IPS-20b (cell line): ENCODE results near the gene MAGEB3.
"Not testable (repeated sequence)": the region's sequence is repeated elsewhere in the genome, so short reads cannot be mapped to it uniquely, and the experiment has no call there.

ENCODE experiments used
- H3K27ac ChIP-seq: one replicate; pipeline ENCODE4 v1.5.1; 2013; ENCODE audit warnings: low read length
- H3K27me3 ChIP-seq: 2 replicates; pipeline ENCODE4 v1.6.1; 2013; ENCODE audit warnings: mild to moderate bottlenecking, low read length, inconsistent platforms; ENCODE audit not compliant: insufficient read depth
- H3K36me3 ChIP-seq: 2 replicates; pipeline ENCODE4 v1.6.1; 2013; ENCODE audit warnings: low read depth, mild to moderate bottlenecking, inconsistent platforms, low read length, moderate library complexity; ENCODE audit not compliant: insufficient read depth
- H3K4me1 ChIP-seq: 2 replicates; pipeline ENCODE4 v1.6.1; 2013; ENCODE audit warnings: mild to moderate bottlenecking, control low read depth, inconsistent platforms, low read length, moderate library complexity; ENCODE audit not compliant: insufficient read depth
- H3K4me3 ChIP-seq: 2 replicates; pipeline ENCODE4 v1.5.1; 2013; ENCODE audit warnings: mild to moderate bottlenecking, low read length, inconsistent platforms
- H3K9ac ChIP-seq: 2 replicates; pipeline ENCODE4 v1.6.1; 2013; ENCODE audit warnings: low read depth, mild to moderate bottlenecking, inconsistent platforms, low read length, moderate library complexity
- H3K9me3 ChIP-seq: 2 replicates; pipeline ENCODE4 v1.6.1; 2013; ENCODE audit warnings: mild to moderate bottlenecking, low read depth, low read length, inconsistent platforms; ENCODE audit not compliant: insufficient read depth

Gene MAGEB3, protein sequence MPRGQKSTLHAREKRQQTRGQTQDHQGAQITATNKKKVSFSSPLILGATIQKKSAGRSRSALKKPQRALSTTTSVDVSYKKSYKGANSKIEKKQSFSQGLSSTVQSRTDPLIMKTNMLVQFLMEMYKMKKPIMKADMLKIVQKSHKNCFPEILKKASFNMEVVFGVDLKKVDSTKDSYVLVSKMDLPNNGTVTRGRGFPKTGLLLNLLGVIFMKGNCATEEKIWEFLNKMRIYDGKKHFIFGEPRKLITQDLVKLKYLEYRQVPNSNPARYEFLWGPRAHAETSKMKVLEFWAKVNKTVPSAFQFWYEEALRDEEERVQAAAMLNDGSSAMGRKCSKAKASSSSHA

DNA sequence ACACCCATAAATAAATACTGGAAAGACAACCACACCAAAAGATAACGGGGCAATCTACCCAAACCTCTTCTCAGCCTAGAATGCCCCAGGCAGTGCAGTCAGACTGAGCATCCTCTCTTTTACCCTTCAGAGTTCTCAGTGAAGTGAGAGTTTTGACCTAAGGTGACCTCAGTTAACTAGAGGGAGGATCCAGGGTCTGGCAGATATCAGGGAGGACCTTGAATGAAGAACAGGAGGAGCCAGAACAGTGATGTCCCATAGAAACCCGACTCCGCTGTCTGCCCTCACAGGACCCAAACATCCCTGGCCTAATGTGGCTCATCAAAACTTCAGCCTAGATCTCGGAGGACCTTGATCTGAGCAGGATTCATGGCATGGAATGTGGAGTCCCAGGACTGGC is at the start of gene MAGEB3:
Gene MAGEB3, plus strand, starts transcription at position 263 of the 400 bp plus-strand sequence. CDS start 5,268 bp downstream, outside the sequence.
- H3K9me3 ChIP-seq = no peaks in the 10 kb centered on the region
- H3K27me3 ChIP-seq = no peaks in the 10 kb centered on the region
- H3K4me3 ChIP-seq = no peak within 1 kb of the TSS
- no peak within 1 kb of the TSS for H3K27ac ChIP-seq
- no peak within 1 kb of the TSS for H3K9ac ChIP-seq
- H3K36me3 ChIP-seq = no peaks in the 10 kb centered on the region
- H3K4me1 ChIP-seq = no peaks in the 10 kb centered on the region

DNA sequence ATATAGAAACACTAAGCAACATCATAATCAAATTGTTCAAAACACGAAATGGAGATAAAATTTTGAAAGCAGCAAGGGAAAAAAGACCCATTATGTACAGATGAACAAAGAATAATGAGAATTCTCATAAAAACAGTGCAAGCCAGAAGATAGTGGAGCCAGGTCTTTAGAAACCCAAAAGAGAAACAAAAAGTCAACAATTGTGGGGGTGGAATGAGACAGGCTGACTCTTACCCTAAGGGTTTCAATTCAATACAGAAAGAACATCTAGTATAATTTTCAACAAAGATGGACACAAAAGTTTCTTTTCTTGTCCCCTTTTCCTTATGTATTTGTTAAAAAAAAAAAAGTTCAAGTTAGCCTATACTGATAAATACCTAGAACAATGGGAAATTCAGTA is 49.1 kb upstream of the MAGEB3 start:
- Histone ChIP-seq H3K4me1 (no peaks in the 10 kb centered on the region), H3K9me3 (no peaks in the 10 kb centered on the region), H3K4me3 (no peak overlapping the region), H3K36me3 (no peaks in the 10 kb centered on the region), H3K27ac (no peak overlapping the region), H3K27me3 (no peaks in the 10 kb centered on the region), H3K9ac (no peak overlapping the region)

DNA sequence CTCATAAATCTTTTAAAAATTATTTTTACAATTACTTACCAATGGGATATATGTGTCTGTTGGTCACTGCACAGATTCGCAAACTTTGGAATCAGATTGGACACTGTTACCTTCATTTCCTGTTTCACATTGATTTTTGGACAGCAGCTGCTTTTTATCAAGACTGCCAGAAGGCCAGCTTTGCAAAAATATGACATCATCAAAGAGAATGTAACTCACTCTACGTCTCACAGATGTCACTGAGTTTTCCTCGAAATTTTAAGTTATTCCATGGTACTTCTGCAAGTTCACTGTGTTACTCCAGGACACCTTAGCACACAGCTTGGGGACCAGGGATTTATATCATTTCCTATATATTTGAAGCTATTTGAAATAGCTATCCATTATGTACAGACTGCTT is 46.9 kb upstream of the MAGEB3 start:
- Histone ChIP-seq H3K27me3 (no peaks in the 10 kb centered on the region), H3K9me3 (no peaks in the 10 kb centered on the region), H3K9ac (no peak overlapping the region), H3K36me3 (no peaks in the 10 kb centered on the region), H3K4me1 (no peaks in the 10 kb centered on the region), H3K27ac (no peak overlapping the region), H3K4me3 (no peak overlapping the region)

DNA sequence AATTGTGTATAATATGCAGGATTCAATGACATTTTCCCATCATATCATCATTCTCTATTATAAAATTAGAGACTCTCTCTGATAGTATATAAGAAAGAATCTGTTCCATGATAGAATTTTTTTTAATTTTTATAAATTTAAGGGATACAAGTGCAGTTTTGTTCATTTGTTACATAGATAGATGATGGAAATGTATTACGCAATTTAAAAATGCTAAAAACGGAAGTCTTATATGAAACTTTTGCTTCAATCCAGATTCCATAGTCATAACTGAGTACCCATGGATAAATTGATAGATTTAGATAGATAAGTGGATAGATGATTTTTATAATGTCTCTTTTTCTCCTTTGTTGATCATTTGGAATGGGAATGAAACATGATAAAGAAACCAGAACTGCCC is 40.0 kb upstream of the MAGEB3 start:
- H3K9me3 ChIP-seq = no peaks in the 10 kb centered on the region
- no peaks in the 10 kb centered on the region for H3K36me3 ChIP-seq

DNA sequence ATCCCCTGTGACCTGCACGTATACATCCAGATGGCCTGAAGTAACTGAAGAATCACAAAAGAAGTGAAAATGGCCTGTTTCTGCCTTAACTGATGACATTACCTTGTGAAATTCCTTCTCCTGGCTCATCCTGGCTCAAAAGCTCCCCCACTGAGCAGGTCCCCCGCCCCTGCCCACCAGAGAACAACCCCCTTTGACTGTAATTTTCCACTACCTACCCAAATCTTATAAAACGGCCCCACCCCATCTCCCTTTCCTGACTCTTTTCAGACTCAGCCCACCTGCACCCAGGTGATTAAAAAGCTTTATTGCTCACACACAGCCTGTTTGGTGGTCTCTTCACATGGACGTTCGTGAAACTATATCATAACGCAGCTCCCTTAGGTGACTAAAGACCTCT is 36.5 kb upstream of the MAGEB3 start:
- not testable (repeated sequence) for H3K9me3 ChIP-seq, H3K4me1 ChIP-seq, H3K36me3 ChIP-seq, H3K27ac ChIP-seq, H3K9ac ChIP-seq, H3K27me3 ChIP-seq, H3K4me3 ChIP-seq

More for the DNA sequence above, 40.0 kb upstream of the MAGEB3 start:
- Histone ChIP-seq H3K4me3 (no peak overlapping the region), H3K9ac (no peak overlapping the region), H3K27me3 (no peaks in the 10 kb centered on the region), H3K4me1 (no peaks in the 10 kb centered on the region), H3K27ac (no peak overlapping the region)

DNA sequence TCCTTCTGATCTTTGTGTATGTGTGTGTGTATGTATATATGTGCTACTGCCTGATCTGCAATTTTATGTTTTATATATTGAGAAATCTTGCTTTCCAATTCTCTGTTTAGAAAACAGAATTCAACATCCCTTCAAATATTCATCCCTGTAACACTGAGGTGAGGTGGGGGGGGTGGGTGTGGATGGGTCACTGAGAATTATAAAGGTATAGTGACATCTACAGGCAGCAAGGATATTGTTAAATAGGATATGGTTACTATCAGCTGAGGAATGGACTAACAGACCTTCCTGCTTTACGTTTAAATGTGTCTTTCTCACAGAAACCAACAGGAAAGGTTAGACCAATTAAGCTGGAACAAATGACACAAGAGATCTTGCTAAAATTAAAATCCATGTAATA is 34.1 kb upstream of the MAGEB3 start:
- H3K36me3 ChIP-seq = no peaks in the 10 kb centered on the region
- no peaks in the 10 kb centered on the region; the same call in 1 of the 2 replicates for H3K4me1 ChIP-seq
- H3K9ac ChIP-seq = no peak overlapping the region
- no peak overlapping the region for H3K4me3 ChIP-seq
- no peaks in the 10 kb centered on the region for H3K9me3 ChIP-seq
- H3K27ac ChIP-seq = no peak overlapping the region
- H3K27me3 ChIP-seq = no peaks in the 10 kb centered on the region

DNA sequence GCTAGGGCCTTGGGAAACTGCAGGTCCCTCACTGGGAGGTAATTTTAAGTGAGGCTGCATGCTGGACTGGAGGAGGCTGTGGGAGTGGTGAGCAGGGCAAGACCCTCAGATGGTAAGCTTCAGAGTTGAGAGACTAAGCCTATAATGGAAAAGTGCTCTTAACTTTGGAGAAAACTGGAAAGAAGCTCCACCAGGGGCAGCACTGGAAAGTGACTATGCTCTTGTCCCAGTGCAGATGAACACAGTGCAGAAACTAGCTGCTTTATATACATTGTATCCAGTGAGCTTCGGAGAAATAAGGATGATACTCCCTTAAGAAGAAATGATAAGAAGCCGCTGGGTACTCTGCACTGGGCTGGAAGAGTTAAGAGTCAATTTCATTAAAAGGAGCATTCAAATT is 18.3 kb upstream of the MAGEB3 start:
- H3K9ac ChIP-seq = no peak overlapping the region
- no peak overlapping the region for H3K27ac ChIP-seq
- no peaks in the 10 kb centered on the region for H3K4me1 ChIP-seq
- H3K27me3 ChIP-seq = no peaks in the 10 kb centered on the region
- no peaks in the 10 kb centered on the region for H3K9me3 ChIP-seq
- H3K4me3 ChIP-seq = no peak overlapping the region
- no peaks in the 10 kb centered on the region for H3K36me3 ChIP-seq

DNA sequence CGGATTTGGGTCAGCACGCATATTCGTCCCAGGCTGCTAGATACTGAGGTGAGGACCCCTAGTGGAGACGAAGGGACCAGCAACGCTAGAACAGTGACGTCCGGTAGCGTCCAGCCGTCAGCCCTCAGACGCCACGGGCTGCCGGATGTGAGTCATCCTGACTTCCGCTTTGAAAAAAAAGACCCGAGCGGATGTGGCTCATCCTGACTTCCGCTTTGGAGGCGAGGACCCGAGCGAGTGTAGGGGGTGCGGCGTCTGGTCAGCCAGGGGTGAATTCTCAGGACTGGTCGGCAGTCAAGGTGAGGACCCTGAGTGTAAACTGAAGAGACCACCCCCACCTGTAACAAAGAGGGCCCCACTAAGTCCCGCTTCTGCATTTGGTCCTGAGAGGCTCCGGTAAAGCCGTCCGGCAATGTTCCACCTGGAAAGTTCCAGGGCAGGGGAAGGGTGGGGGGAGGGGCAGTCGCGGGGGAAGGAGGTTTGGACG is 15.1 kb upstream of the MAGEB3 start, which contains the start of gene MAGEB2:
Gene MAGEB2, plus strand, starts transcription at position 207 of the 487 bp plus-strand sequence. CDS start 3,018 bp downstream, outside the sequence.
- H3K4me1 ChIP-seq = peaks cover 5% of the 10 kb centered on the region; the same call in 1 of the 2 replicates
- H3K27ac ChIP-seq = no peak within 1 kb of the TSS
- H3K27me3 ChIP-seq = no peaks in the 10 kb centered on the region
- no peaks in the 10 kb centered on the region for H3K36me3 ChIP-seq
- no peak within 1 kb of the TSS for H3K4me3 ChIP-seq
- no peaks in the 10 kb centered on the region for H3K9me3 ChIP-seq
- no peak within 1 kb of the TSS for H3K9ac ChIP-seq

DNA sequence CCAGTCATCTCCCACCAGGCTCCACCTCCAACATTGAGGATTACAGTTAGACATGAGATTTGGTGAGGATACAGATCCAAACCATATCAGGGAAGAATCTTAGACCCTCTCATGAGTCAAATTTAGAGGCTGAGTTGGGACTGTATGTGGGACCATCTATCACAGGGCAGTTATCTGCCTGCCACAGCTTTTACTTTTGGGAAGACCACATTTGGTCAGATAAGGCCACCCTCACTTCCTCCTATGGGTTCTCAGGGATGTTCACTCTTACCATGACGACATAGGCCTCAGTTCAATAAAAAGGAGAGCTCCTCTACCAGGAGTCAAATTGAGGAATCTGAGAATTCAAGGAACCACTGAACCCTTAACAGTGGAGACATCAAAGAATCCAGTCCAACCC is 13.0 kb upstream of the MAGEB3 start:
- no peaks in the 10 kb centered on the region for H3K27me3 ChIP-seq
- no peak overlapping the region for H3K27ac ChIP-seq
- peaks cover 5% of the 10 kb centered on the region; the same call in 1 of the 2 replicates for H3K4me1 ChIP-seq
- H3K36me3 ChIP-seq = no peaks in the 10 kb centered on the region
- H3K9ac ChIP-seq = no peak overlapping the region
- no peak overlapping the region for H3K4me3 ChIP-seq
- H3K9me3 ChIP-seq = no peaks in the 10 kb centered on the region

DNA sequence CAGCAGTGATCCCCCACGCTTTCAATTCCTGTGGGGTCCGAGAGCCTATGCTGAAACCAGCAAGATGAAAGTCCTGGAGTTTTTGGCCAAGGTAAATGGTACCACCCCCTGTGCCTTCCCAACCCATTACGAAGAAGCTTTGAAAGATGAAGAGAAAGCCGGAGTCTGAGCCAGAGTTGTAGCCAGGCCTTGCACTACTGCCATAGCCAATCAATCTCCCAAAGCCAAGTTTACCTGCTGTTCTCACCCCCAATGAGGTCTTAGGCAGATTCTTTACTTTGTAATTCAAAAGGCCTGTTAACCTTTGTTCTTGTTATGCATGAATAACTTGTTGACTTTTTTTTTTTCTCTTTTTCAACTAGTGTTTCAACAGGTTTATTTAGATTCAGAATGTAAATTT is 11.1 kb upstream of the MAGEB3 start:
- no peak overlapping the region for H3K4me3 ChIP-seq
- no peak overlapping the region for H3K9ac ChIP-seq
- no peak overlapping the region for H3K27ac ChIP-seq
- peaks cover 5% of the 10 kb centered on the region; the same call in 1 of the 2 replicates for H3K4me1 ChIP-seq
- no peaks in the 10 kb centered on the region for H3K36me3 ChIP-seq
- no peaks in the 10 kb centered on the region for H3K9me3 ChIP-seq
- no peaks in the 10 kb centered on the region for H3K27me3 ChIP-seq

DNA sequence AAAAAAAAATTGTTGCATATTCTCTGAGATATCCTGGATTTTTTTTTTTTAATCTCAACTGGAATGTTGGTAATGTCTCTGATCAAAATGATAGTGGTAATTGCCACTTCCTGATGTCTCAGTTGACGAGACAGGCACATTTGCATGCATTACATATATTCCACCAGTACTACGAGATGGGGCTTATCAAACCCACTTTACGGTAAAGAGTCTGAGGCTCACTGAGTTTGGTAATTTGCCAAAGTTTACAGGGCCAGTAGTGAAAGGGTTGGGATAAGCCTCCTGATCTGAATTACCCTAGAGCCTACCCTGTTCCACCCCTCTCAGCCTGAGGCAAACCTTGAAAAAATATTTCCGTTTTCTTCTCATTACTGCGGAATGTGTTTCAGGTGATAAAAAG is 9.8 kb upstream of the MAGEB3 start:
- no peaks in the 10 kb centered on the region for H3K27me3 ChIP-seq
- no peaks in the 10 kb centered on the region for H3K36me3 ChIP-seq
- H3K4me3 ChIP-seq = no peak overlapping the region
- H3K27ac ChIP-seq = no peak overlapping the region
- H3K4me1 ChIP-seq = peaks cover 5% of the 10 kb centered on the region; the same call in 1 of the 2 replicates
- no peak overlapping the region for H3K9ac ChIP-seq
- no peaks in the 10 kb centered on the region for H3K9me3 ChIP-seq

DNA sequence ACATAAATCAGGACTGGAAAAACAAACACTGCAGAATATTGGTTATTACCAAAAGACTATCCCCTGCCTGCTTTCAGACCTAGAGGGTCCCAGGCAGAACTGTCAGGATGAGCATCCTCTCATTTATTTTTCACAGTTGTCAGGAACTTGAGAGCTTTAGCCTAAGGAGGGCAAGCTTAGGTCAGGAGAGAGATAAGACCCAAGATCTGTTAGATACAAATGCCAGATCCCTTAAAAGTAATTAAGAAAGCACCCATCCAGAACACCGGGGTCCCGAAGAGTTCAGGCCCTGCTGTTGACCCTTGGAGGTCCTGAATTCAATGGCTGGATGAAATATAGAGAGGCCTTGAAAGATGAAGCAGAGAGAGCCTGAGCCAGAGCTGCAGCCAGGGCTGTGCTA is 5.9 kb upstream of the MAGEB3 start:
- Histone ChIP-seq H3K4me3 (no peak overlapping the region), H3K27me3 (no peaks in the 10 kb centered on the region), H3K4me1 (no peaks in the 10 kb centered on the region; the same call in 1 of the 2 replicates), H3K36me3 (no peaks in the 10 kb centered on the region), H3K27ac (no peak overlapping the region), H3K9me3 (no peaks in the 10 kb centered on the region), H3K9ac (no peak overlapping the region)
